Measurements from ENCODE around the gene SCAMP4.

Gene SCAMP4

DNA sequence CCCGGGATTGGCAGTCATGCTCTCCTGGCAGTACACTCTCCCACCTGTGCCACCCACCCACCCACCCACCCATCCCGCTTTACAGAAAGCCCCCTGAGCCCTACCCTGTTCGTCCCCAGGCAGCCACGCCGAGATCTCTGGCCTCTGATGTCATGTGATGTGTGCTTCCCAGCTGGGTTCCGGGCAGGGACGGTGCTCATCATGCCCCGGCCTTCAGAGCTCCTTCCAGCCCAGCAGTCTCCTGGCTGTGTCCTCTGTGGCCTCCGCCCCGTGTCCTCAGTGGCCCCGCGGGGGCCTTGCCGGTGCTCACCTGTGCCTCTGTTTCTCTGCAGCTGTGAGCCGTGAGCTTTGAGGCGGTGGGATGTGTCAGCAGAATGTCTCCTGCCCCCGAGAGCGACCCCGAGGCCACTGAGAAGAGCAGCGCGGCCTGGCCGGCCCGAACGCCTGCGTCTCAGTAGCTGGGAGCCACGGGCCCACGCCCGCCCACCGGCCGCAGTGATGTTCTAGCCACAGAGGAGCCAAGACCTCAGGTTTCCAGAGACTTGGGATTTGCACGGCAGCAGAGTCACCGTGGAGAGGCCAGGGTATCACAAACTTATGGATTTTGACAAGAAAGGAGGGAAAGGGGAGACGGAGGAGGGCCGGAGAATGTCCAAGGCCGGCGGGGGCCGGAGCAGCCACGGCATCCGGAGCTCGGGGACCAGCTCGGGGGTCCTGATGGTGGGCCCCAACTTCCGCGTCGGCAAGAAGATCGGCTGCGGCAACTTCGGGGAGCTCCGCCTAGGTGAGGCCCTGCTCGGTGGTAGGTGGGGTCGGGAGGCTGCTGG is 64.2 kb downstream of the SCAMP4 start:
- H3K4me3 ChIP-seq (ENCODE audit: low read length): no peak overlapping the region
- TF ChIP-seq ZNF274 (IDR thresholded peaks at IDR 0.05; ENCODE audit: low read depth, low read length): no peak

- H3K4me3 ChIP-seq (ENCODE audit: low read length): no peak overlapping the region
- no peak for TF ChIP-seq ZNF274 (IDR thresholded peaks at IDR 0.05; ENCODE audit: low read depth, low read length)
Observed at GRCh38 chr19:1970003-1970805, 65.0 kb downstream of the SCAMP4 start.

GRCh38 chr19:1970806-1971502 is 65.8 kb downstream of the SCAMP4 start:
- TF ChIP-seq ZNF274 (IDR thresholded peaks at IDR 0.05; ENCODE audit: low read depth, low read length): no peak
- no peak overlapping the region for H3K4me3 ChIP-seq (ENCODE audit: low read length)

DNA sequence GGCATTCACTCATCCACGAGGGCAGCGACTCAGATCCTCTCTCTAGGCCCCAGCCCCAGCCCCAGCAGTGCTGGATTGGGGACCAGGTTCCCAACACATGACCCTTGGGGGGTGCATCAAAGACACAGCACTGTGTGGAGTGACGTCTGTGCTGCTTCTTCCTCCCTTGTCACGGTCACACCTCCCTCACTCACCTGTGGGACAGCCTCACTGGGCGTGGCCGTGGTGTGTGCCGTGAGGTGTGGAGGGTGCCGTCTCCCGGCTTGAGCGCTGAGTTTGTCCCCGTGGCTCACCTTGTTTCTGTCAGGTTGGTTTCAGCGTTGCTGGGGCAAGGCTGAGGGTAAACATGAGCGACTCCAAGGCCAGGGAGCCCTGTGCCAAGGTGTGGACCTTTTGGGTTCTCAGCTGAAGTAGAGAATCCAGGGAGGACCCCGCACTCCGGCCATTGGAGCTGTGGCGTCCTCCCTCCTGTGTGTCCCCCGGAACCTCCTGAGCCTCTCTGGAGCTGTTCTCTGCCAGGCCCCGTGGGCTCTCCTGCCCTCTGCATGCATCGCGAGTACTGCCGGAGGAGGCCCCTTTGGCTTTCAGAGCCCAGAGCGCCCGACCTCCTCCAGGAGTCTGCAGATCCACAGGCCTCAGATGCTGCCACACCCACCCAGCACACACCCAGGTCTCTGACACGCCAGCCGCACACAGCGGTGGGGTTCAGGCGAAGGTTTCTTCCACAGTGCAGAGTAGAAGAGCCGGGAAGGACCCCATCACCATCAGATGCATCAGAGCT is 69.4 kb downstream of the SCAMP4 start:
- TF ChIP-seq ZNF274 (IDR thresholded peaks at IDR 0.05; ENCODE audit: low read depth, low read length): no peak

GRCh38 chr19:1975162-1975480 is 69.9 kb downstream of the SCAMP4 start:
- TF ChIP-seq ZNF274 (IDR thresholded peaks at IDR 0.05; ENCODE audit: low read depth, low read length): no peak

More for the DNA sequence above, 69.4 kb downstream of the SCAMP4 start:
- no peak overlapping the region for H3K4me3 ChIP-seq (ENCODE audit: low read length)

More at GRCh38 chr19:1975162-1975480, 69.9 kb downstream of the SCAMP4 start:
- no peak overlapping the region for H3K4me3 ChIP-seq (ENCODE audit: low read length)
